Activated CD4-positive, alpha-beta T cell treated with anti-CD3 and anti-CD28 coated beads, Interleukin-2, amount 10 ng/mL, durations not matched to agents 24 days and 14 days (primary cell): ENCODE results near the gene ZFP57. TPM values are rescaled to one million over a fixed set of nuclear protein-coding genes. Genes with fewer than 3 reads are reported as not detected.

ENCODE experiments used
- DNase-seq: peaks from one replicate; pipeline ENCODE4 v3.0.0; 2022
- H3K27ac Mint-ChIP-seq: one replicate; pipeline ENCODE4 v1.8.0; 2022; ENCODE audit warnings: mild to moderate bottlenecking, mixed read lengths
- H3K27me3 Mint-ChIP-seq: one replicate; pipeline ENCODE4 v1.8.0; 2022; ENCODE audit warnings: mixed read lengths
- H3K36me3 Mint-ChIP-seq: one replicate; pipeline ENCODE4 v1.8.0; 2022; ENCODE audit warnings: low read depth, mild to moderate bottlenecking, mixed read lengths
- H3K4me1 Mint-ChIP-seq: one replicate; pipeline ENCODE4 v1.8.0; 2021; ENCODE audit warnings: mixed read lengths
- H3K4me3 Mint-ChIP-seq: one replicate; pipeline ENCODE4 v1.8.0; 2022; ENCODE audit warnings: mild to moderate bottlenecking, moderate library complexity, mixed read lengths
- H3K9me3 Mint-ChIP-seq: one replicate; pipeline ENCODE4 v1.8.0; 2021; ENCODE audit warnings: mixed read lengths
- intact Hi-C: fragments of 100-400 bp; cut with micrococcal nuclease; formaldehyde crosslinking; loops from one replicate; pipeline ENCODE4 v1.15.1; 2023
- total RNA-seq: library from RNA; stranded (reverse); gene quantifications from 2 replicates; pipeline ENCODE4 v1.2.3, GENCODE V29; 2022

ZFP57 gene
- total RNA-seq, result 2.0 and 2.7 TPM in 2 replicates

DNA sequence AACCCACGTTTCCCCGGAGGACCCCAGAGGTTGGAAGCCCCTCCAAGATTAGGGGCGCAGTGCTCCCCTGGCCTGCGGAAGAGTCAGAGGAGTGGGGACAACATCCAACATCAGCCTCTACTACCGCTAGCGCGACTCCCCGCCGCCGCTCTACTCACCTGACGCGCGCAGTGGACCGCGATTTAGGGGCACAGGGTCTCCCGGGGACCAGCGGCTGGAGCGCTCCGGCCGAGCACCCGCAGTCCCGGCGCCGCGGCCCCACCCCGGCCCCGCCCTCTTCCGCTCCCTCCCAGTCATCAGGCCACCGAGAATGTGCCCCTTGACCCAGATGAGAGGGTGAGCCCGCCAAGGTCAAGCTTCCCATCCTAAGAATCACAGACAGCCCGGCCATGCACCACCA, at the start of gene ZFP57:
Gene ZFP57 (minus strand): TSS at position 249 of the 400 bp plus-strand sequence. CDS start 4,149 bp downstream, outside the sequence.
- no peaks in the 10 kb centered on the region for H3K9me3 Mint-ChIP-seq
- H3K27ac Mint-ChIP-seq, result peak within 1 kb of the TSS; percentile 18
- H3K4me1 Mint-ChIP-seq, result peaks cover 16% of the 10 kb centered on the region
- peak within 1 kb of the TSS; percentile 60 for H3K4me3 Mint-ChIP-seq
- H3K36me3 Mint-ChIP-seq, result no peaks in the 10 kb centered on the region
- DNase-seq, result no peak
- intact Hi-C loops, result no loop called here
- H3K27me3 Mint-ChIP-seq, result peaks cover 7% of the 10 kb centered on the region

DNA sequence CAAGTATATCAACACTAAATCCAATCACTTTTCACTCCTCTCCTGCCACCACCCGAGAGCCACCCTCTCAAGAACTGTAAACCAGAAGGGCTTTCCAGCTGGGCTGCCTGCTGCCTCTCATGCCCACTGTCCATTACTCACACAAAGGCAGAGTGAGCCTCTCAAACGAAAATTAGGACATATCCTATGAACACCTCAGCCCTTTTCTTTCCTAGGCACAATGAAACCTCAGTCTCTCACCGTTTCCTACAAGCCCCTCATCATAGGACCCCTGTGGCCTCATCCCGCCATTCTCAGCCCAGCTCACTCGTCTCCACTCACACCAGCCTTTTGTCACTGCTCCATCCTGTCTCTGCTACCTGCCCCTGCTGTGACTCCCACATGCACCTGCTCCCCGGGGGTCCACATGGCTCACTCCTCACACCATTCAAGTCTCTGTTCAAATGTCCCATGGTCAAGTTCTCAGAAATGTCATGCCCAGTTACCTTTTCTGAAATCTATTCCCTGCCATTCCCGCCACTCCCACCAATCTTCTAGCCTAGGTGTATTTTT, 49.7 kb upstream of the ZFP57 start:
- H3K27me3 Mint-ChIP-seq, result no peaks in the 10 kb centered on the region
- H3K4me1 Mint-ChIP-seq, result peaks cover 45% of the 10 kb centered on the region
- intact Hi-C loops, result loop anchor here (10.0 kb wide), 1 partner anchor 234 kb away; no protein-coding TSS in a partner anchor
- H3K9me3 Mint-ChIP-seq, result no peaks in the 10 kb centered on the region
- H3K27ac Mint-ChIP-seq, result no peak overlapping the region
- peaks cover 34% of the 10 kb centered on the region for H3K36me3 Mint-ChIP-seq
- DNase-seq, result no peak
- H3K4me3 Mint-ChIP-seq, result no peak overlapping the region

DNA sequence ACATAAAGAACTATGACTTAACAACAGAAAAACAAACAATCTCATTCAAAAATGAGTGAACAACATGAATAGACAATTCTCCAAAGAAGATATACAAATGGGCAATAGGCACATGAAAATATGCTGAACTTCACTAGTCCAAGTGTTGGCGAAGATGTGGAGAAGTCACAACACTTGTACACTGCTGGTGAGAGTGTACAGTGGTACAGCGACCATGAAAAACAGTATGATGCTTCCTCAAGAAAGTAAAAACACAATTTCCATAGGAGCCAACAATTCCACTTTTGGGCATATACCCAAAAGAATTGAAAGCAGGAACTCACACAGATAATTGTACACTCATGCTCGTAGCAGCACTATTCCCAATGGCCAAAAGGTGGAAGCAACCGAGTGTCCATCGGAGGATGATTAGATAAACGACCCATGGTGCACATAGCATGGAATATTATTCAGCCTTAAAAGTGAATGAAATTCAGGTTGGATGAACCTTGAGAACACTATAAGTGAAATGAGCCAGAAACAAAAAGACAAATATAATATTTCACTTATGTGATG, 48.9 kb upstream of the ZFP57 start:
- H3K27ac Mint-ChIP-seq, result no peak overlapping the region
- DNase-seq, result no peak
- no peak overlapping the region for H3K4me3 Mint-ChIP-seq
- peaks cover 38% of the 10 kb centered on the region for H3K36me3 Mint-ChIP-seq
- intact Hi-C loops, result loop anchor here (10.0 kb wide), 2 partner anchors 235 to 335 kb away; partner anchors contain the start of genes POLR1H and PPP1R11
- H3K4me1 Mint-ChIP-seq, result peaks cover 51% of the 10 kb centered on the region
- H3K27me3 Mint-ChIP-seq, result no peaks in the 10 kb centered on the region
- no peaks in the 10 kb centered on the region for H3K9me3 Mint-ChIP-seq

DNA sequence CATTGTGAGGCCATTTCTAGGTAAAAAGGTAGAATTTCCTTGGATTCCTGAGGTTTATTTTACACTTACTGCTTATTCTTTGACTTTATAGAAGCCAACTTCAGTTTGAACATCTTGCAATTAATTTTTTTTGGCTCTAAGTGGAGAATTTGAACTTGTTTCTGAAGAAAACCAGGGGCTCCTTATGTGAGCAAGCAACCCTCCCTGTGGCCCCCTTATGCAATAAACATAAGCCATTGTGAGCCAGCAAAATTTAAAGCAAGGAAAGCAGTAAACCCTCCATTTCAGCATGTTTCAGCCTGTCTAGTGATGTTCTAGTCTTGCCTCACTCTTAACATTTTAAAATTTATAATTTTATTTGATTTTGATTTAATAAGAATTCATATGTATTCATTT, 47.9 kb upstream of the ZFP57 start:
- no peak for DNase-seq
- no peak overlapping the region for H3K27ac Mint-ChIP-seq
- intact Hi-C loops, result loop anchor here (10.0 kb wide), 1 partner anchor 336 kb away; the partner anchor contains the start of genes POLR1H and PPP1R11
- peaks cover 47% of the 10 kb centered on the region for H3K36me3 Mint-ChIP-seq
- no peak overlapping the region for H3K4me3 Mint-ChIP-seq
- H3K4me1 Mint-ChIP-seq, result peaks cover 49% of the 10 kb centered on the region
- no peaks in the 10 kb centered on the region for H3K9me3 Mint-ChIP-seq
- H3K27me3 Mint-ChIP-seq, result no peaks in the 10 kb centered on the region

DNA sequence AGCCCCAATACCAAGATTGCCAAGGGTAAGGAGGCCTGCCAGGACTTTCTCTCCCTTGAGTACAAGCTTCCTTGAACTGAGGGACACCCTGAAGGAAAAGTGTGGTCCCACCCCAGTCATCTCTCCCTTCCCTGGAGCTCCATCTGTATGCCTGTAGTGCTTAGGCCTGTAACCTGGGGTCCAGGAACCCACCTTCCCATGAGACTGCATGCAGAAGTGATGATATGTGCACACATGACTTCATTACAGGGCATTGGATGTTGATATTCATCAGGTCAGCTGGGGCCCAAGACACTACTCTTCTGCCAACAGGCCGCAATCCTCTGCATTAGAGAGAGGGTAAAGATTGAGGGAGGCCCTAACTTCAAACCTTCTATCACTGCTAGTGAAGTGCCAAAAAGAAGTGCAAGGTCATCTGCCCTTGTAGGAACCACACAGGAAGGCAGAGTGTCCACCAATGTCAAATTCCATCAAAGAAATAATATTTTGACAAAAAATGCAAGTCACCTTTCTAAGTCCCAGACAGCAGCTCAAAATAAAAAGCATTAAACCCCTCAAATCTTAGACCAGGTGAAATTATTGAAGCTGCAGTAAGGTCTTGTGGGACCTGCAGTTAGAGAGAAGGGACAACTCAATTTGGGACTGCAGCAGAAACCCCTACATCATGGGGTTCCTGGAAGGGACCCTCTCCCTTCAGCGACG, 47.4 kb upstream of the ZFP57 start:
- no peaks in the 10 kb centered on the region for H3K27me3 Mint-ChIP-seq
- H3K4me1 Mint-ChIP-seq, result peaks cover 48% of the 10 kb centered on the region
- H3K36me3 Mint-ChIP-seq, result peaks cover 51% of the 10 kb centered on the region
- no peak overlapping the region for H3K4me3 Mint-ChIP-seq
- H3K27ac Mint-ChIP-seq, result peak overlapping the region; percentile 62
- no peak for DNase-seq
- no peaks in the 10 kb centered on the region for H3K9me3 Mint-ChIP-seq
- intact Hi-C loops, result loop anchor here (10.0 kb wide), 1 partner anchor 336 kb away; the partner anchor contains the start of genes POLR1H and PPP1R11

DNA sequence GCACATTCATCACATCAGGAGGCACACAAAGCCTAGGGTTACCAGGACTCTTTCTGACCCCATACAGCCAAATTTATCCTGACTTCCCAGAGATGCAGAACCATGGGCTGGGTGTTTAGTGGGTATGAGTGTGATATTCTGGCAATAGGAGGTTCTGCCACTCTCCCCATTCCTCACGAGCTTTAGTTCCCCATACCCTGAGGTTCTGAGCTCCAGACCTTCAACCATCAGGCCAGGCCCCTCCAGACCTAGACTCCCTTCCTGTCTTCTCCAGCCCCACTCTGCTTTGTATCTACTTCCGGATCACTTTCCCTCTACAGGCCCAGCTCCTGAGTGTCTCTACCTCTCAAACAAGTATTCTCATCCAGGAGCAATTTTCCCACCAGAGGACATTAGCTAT, 46.7 kb upstream of the ZFP57 start:
- peaks cover 51% of the 10 kb centered on the region for H3K4me1 Mint-ChIP-seq
- no peak for DNase-seq
- H3K4me3 Mint-ChIP-seq, result peak overlapping the region; percentile 30
- H3K27me3 Mint-ChIP-seq, result no peaks in the 10 kb centered on the region
- peak overlapping the region; percentile 62 for H3K27ac Mint-ChIP-seq
- intact Hi-C loops, result loop anchor here (10.0 kb wide), 1 partner anchor 337 kb away; the partner anchor contains the start of genes POLR1H and PPP1R11
- no peaks in the 10 kb centered on the region for H3K9me3 Mint-ChIP-seq
- H3K36me3 Mint-ChIP-seq, result peaks cover 53% of the 10 kb centered on the region

DNA sequence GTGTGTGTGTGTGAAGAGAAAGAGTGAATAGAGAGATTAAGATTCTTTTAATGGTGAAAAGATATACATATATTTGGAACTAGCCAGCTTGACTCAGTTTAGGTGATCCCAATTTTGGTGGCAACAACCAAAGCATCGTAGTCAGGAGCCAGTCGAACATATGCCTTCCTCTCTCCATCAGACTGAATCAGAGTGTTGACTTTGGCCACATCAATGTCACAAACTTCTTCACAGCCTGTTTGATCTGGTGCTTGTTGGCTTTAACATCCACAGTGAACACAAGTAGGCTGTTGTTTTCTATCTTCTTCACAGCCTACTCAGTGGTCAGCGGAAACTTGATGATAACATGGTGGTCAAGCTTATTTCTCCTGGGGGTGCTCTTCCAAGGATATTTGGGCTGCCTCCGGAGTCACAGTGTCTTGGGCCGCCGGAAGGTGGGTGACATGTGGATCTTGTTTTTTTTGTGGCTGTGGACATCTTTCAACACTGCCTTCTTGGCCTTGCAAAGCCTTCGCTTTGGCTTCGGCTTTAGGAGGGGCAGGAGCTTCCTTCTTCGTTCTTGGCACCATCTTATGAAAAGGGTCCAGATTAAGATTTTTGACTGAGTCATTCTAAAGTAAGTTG, 45.7 kb upstream of the ZFP57 start:
- peak overlapping the region; percentile 19 for H3K27ac Mint-ChIP-seq
- peaks cover 57% of the 10 kb centered on the region for H3K4me1 Mint-ChIP-seq
- peaks cover 53% of the 10 kb centered on the region for H3K36me3 Mint-ChIP-seq
- H3K4me3 Mint-ChIP-seq, result peak overlapping the region; percentile 98
- DNase-seq, result no peak
- intact Hi-C loops, result loop anchor here (10.0 kb wide), 1 partner anchor 338 kb away; the partner anchor contains the start of genes POLR1H and PPP1R11
- H3K9me3 Mint-ChIP-seq, result no peaks in the 10 kb centered on the region
- no peaks in the 10 kb centered on the region for H3K27me3 Mint-ChIP-seq

DNA sequence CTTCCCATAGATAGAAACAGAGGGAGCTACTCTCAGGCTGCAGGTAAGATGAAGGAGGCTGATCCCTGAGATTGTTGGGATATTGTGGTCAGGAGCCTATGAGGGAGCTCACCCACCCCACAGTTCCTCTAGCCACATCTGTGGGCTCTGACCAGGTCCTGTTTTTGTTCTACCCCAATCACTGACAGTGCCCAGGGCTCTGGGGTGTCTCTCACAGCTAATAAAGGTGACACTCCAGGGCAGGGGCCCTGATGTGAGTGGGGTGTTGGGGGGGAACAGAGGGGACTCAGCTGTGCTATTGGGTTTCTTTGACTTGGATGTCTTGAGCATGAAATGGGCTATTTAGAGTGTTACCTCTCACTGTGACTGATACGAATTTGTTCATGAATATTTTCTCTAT, 45.0 kb upstream of the ZFP57 start:
- H3K4me3 Mint-ChIP-seq, result peak overlapping the region; percentile 98

DNA sequence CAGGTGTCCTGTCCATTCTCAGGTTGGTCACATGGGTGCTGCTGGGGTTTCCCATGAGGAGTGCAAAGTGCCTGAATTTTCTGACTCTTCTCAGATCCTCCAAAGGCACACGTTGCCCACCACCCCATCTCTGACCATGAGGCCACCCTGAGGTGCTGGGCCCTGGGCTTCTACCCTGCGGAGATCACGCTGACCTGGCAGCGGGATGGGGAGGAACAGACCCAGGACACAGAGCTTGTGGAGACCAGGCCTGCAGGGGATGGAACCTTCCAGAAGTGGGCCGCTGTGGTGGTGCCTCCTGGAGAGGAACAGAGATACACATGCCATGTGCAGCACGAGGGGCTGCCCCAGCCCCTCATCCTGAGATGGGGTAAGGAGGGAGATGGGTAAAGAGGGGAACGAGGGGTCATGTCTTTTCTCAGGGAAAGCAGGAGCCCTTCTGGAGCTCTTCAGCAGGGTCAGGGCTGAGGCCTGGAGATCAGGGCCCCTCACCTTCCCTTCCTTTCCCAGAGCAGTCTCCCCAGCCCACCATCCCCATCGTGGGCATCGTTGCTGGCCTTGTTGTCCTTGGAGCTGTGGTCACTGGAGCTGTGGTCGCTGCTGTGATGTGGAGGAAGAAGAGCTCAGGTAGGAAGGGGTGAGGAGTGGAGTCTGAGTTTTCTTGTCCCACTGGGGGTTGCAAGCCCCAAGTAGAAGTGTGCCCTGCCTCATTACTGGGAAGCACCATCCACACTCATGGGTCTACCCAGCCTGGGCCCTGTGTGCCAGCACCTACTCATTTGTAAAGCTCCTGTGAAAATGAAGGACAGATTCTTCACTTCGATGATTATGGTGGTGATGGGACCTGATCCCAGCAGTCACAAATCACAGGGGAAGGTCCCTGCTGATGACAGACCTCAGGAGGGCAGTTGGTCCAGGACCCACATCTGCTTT, 44.3 kb upstream of the ZFP57 start:
- Mint-ChIP-seq H3K4me3 (peak overlapping the region; percentile 98), H3K27ac (peak overlapping the region; percentile 60), H3K36me3 (peaks cover 53% of the 10 kb centered on the region), H3K4me1 (peaks cover 53% of the 10 kb centered on the region), H3K9me3 (no peaks in the 10 kb centered on the region), H3K27me3 (no peaks in the 10 kb centered on the region)
- intact Hi-C loops, result loop anchor here (5.0 to 10.0 kb wide), 2 partner anchors 217 to 340 kb away; partner anchors contain the start of genes HLA-A, POLR1H and PPP1R11
- no peak for DNase-seq

More for the DNA sequence above, 45.0 kb upstream of the ZFP57 start:
- no peaks in the 10 kb centered on the region for H3K9me3 Mint-ChIP-seq
- no peak for DNase-seq
- H3K36me3 Mint-ChIP-seq, result peaks cover 53% of the 10 kb centered on the region
- intact Hi-C loops, result loop anchor here (10.0 kb wide), 1 partner anchor 339 kb away; the partner anchor contains the start of genes POLR1H and PPP1R11
- no peaks in the 10 kb centered on the region for H3K27me3 Mint-ChIP-seq
- peaks cover 58% of the 10 kb centered on the region for H3K4me1 Mint-ChIP-seq
- peak overlapping the region; percentile 60 for H3K27ac Mint-ChIP-seq

DNA sequence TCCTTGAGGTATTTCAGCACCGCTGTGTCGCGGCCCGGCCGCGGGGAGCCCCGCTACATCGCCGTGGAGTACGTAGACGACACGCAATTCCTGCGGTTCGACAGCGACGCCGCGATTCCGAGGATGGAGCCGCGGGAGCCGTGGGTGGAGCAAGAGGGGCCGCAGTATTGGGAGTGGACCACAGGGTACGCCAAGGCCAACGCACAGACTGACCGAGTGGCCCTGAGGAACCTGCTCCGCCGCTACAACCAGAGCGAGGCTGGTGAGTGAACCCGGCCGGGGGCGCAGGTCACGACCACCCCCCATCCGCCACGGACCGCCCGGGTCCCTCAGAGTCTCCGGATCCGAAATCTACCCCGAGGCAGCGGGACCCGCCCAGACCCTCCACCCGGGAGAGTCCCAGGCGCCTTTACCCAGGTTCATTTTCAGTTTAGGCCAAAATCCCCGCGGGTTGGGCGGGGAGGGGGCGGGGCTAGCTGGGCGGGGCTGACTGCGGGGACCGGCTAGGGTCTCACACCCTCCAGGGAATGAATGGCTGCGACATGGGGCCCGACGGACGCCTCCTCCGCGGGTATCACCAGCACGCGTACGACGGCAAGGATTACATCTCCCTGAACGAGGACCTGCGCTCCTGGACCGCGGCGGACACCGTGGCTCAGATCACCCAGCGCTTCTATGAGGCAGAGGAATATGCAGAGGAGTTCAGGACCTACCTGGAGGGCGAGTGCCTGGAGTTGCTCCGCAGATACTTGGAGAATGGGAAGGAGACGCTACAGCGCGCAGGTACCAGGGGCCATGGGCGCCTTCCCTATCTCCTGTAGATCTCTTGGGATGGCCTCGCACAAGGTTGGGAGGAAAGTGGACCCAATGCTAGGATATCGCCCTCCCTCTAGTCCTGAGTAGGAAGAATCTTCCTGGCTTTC, 43.0 kb upstream of the ZFP57 start:
- H3K27me3 Mint-ChIP-seq, result no peaks in the 10 kb centered on the region
- no peaks in the 10 kb centered on the region for H3K9me3 Mint-ChIP-seq
- peaks cover 51% of the 10 kb centered on the region for H3K36me3 Mint-ChIP-seq
- DNase-seq, result peak; percentile 90
- peak overlapping the region; percentile 98 for H3K4me3 Mint-ChIP-seq
- intact Hi-C loops, result loop anchor here (5.0 to 10.0 kb wide), 2 partner anchors 218 to 341 kb away; partner anchors contain the start of genes HLA-A, POLR1H and PPP1R11
- H3K27ac Mint-ChIP-seq, result peak overlapping the region; percentile 94
- peaks cover 53% of the 10 kb centered on the region for H3K4me1 Mint-ChIP-seq

DNA sequence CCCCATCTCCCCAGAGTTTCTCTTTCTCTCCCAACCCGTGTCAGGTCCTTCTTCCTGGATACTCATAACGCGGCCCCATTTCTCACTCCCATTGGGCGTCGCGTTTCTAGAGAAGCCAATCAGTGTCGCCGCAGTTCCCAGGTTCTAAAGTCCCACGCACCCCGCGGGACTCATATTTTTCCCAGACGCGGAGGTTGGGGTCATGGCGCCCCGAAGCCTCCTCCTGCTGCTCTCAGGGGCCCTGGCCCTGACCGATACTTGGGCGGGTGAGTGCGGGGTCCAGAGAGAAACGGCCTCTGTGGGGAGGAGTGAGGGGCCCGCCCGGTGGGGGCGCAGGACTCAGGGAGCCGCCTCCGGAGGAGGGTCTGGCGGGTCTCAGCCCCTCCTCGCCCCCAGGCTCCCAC, 42.3 kb upstream of the ZFP57 start, which contains the start of gene HLA-F:
Gene HLA-F (plus strand): TSS at position 173 of the 404 bp plus-strand sequence. CDS start 30 bp downstream, at position 203.
- Mint-ChIP-seq H3K4me1 (peaks cover 53% of the 10 kb centered on the region), H3K36me3 (peaks cover 49% of the 10 kb centered on the region)

More for the DNA sequence above, 42.3 kb upstream of the ZFP57 start, which contains the start of gene HLA-F:
- H3K4me3 Mint-ChIP-seq, result peak within 1 kb of the TSS; percentile 98
- no peaks in the 10 kb centered on the region for H3K27me3 Mint-ChIP-seq
- H3K27ac Mint-ChIP-seq, result peak within 1 kb of the TSS; percentile 94
- DNase-seq, result peak; percentile 96
- intact Hi-C loops, result loop anchor here (5.0 to 10.0 kb wide), 2 partner anchors 219 to 342 kb away; partner anchors contain the start of genes HLA-A, POLR1H and PPP1R11
- H3K9me3 Mint-ChIP-seq, result no peaks in the 10 kb centered on the region
